Mesendoderm (in vitro differentiated cells): ENCODE data around the gene LTO1.

Source experiments
- DNase-seq: peaks from one replicate; pipeline ENCODE4 v3.0.0; 2013
- H2AK5ac ChIP-seq: 2 replicates; pipeline ENCODE4 v1.6.1; 2013; ENCODE audit warnings: low read length, inconsistent platforms
- H2BK120ac ChIP-seq: 2 replicates; pipeline ENCODE4 v1.6.1; 2013; ENCODE audit warnings: low read depth, mild to moderate bottlenecking, low read length, moderate library complexity, mixed read lengths
- H2BK15ac ChIP-seq: replicated peaks from 2 replicates; pipeline ENCODE4 v1.6.1; 2013; ENCODE audit warnings: low read depth, mild to moderate bottlenecking, moderate library complexity
- H2BK5ac ChIP-seq: 2 replicates; pipeline ENCODE4 v1.6.1; 2013; ENCODE audit warnings: low read length, inconsistent platforms
- H3K18ac ChIP-seq: 2 replicates; pipeline ENCODE4 v1.6.1; 2013; ENCODE audit warnings: mild to moderate bottlenecking, low read length, mixed read lengths
- H3K23ac ChIP-seq: one replicate; pipeline ENCODE4 v1.6.1; 2013; ENCODE audit warnings: low read length
- H3K27ac ChIP-seq: 2 replicates; pipeline ENCODE4 v1.5.1; 2013; ENCODE audit warnings: low read depth, mild to moderate bottlenecking, inconsistent platforms, low read length, moderate library complexity
- H3K27me3 ChIP-seq: 2 replicates; pipeline ENCODE4 v1.6.1; 2013; ENCODE audit warnings: low read length, control low read depth, mild to moderate bottlenecking, inconsistent platforms; ENCODE audit not compliant: insufficient read depth, poor library complexity
- H3K36me3 ChIP-seq: 2 replicates; pipeline ENCODE4 v1.6.1; 2013; ENCODE audit warnings: low read length, inconsistent platforms; ENCODE audit not compliant: control insufficient read depth, insufficient read depth
- H3K4ac ChIP-seq: one replicate; pipeline ENCODE4 v1.6.1; 2013; ENCODE audit warnings: low read depth, mild to moderate bottlenecking, low read length, moderate library complexity
- H3K4me1 ChIP-seq: 2 replicates; pipeline ENCODE4 v1.6.1; 2013; ENCODE audit warnings: low read depth, low read length, inconsistent platforms; ENCODE audit not compliant: control insufficient read depth
- H3K4me2 ChIP-seq: 2 replicates; pipeline ENCODE4 v1.6.1; 2013; ENCODE audit warnings: low read length
- H3K4me3 ChIP-seq: 2 replicates; pipeline ENCODE4 v1.5.1; 2013; ENCODE audit warnings: mild to moderate bottlenecking, low read length
- H3K56ac ChIP-seq: one replicate; pipeline ENCODE4 v1.6.1; 2013; ENCODE audit warnings: low read length
- H3K79me1 ChIP-seq: 2 replicates; pipeline ENCODE4 v1.6.1; 2013; ENCODE audit warnings: low read length, inconsistent platforms
- H3K79me2 ChIP-seq: 2 replicates; pipeline ENCODE4 v1.6.1; 2013; ENCODE audit warnings: mild to moderate bottlenecking, low read length; ENCODE audit not compliant: control insufficient read depth, insufficient read depth
- H3K9ac ChIP-seq: 2 replicates; pipeline ENCODE4 v1.6.1; 2013; ENCODE audit warnings: low read length, inconsistent platforms
- H4K5ac ChIP-seq: one replicate; pipeline ENCODE4 v1.6.1; 2013; ENCODE audit warnings: low read length
- H4K8ac ChIP-seq: one replicate; pipeline ENCODE4 v1.6.1; 2013; ENCODE audit warnings: low read depth, mild to moderate bottlenecking, control low read depth, low read length, moderate library complexity
- WGBS: extraction: QIAGEN DNeasy Blood & Tissue Kit; methylation state at CpG from one replicate; pipeline ENCODE4 v1.1.7; 2013; ENCODE audit warnings: low lambda C conversion rate, missing lambda C conversion rate; ENCODE audit not compliant: insufficient coverage; ENCODE audit errors: extremely low coverage; 5-methylcytosine and 5-hydroxymethylcytosine counted together

LTO1 gene

GRCh38 chr11:69703453-69703767, 28.3 kb upstream of the LTO1 start:
- Histone ChIP-seq H2BK15ac (no peak overlapping the region), H3K79me2 (no peaks in the 10 kb centered on the region), H3K23ac (no peak overlapping the region), H4K8ac (no peak overlapping the region), H3K79me1 (no peaks in the 10 kb centered on the region), H4K5ac (no peak overlapping the region), H2BK5ac (no peak overlapping the region), H3K27ac (no peak overlapping the region), H3K4me2 (peak overlapping the region; percentile 47), H3K4ac (no peak overlapping the region), H2AK5ac (no peak overlapping the region), H2BK120ac (no peak overlapping the region), H3K4me3 (no peak overlapping the region), H3K4me1 (no peaks in the 10 kb centered on the region), H3K27me3 (peaks cover 2% of the 10 kb centered on the region), H3K18ac (no peak overlapping the region), H3K36me3 (no peaks in the 10 kb centered on the region), H3K56ac (peak overlapping the region; percentile 64), H3K9ac (no peak overlapping the region)
- DNase-seq, result no peak
- no CpG with 5 or more reads among the region's 34 CpGs for WGBS

DNA sequence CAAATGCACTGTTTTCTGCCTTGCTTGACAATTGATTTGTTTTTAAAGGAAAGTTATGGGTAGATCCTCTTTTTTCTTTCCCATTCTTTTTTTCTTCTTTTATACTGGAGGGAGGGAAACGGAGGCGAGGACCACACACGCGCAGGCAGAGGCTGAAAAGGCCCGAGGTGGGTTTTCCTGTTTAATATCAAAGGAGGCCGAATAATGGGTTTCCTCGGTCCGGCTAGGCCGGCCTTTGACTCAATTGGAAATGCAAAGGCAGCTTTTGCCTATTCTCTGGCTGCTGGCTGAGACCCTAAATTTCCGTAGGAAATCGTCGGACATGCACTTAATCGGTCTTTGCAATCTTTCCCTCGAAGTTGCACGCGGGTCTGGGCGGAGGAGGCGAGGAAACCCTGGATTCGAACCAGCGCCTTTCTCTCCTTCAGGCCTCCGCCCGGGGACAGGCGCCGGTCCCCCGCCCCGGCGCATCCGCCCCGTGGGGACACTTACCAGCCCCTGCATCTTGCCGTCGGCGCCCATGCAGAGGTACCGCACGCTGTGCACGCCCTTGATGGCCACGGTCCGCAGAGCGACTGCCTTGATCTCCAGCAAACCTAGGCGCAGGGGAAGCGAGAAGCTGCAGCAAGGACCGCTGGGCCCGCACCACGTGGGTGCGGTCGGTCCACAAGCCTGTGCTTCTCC, 27.8 kb upstream of the LTO1 start:
- DNase-seq, result peak; percentile 56
- Histone ChIP-seq H2BK120ac (no peak overlapping the region), H3K18ac (no peak overlapping the region), H3K4ac (no peak overlapping the region), H3K27me3 (peaks cover 2% of the 10 kb centered on the region), H3K27ac (no peak overlapping the region), H3K79me2 (no peaks in the 10 kb centered on the region), H3K4me1 (no peaks in the 10 kb centered on the region), H4K8ac (no peak overlapping the region), H3K23ac (peak overlapping the region; percentile 95), H3K79me1 (no peaks in the 10 kb centered on the region), H3K4me3 (no peak overlapping the region), H3K36me3 (no peaks in the 10 kb centered on the region), H2AK5ac (no peak overlapping the region), H4K5ac (no peak overlapping the region), H3K9ac (peak overlapping the region; percentile 30), H3K4me2 (peak overlapping the region; percentile 47), H2BK5ac (no peak overlapping the region), H2BK15ac (no peak overlapping the region), H3K56ac (peak overlapping the region; percentile 64)
- WGBS, result no CpG with 5 or more reads among the region's 45 CpGs

- Histone ChIP-seq H3K27ac (no peak overlapping the region), H2AK5ac (no peak overlapping the region), H3K23ac (peak overlapping the region; percentile 17), H3K18ac (peak overlapping the region; percentile 82), H3K4me1 (no peaks in the 10 kb centered on the region), H4K5ac (no peak overlapping the region), H3K27me3 (peaks cover 2% of the 10 kb centered on the region), H3K4ac (peak overlapping the region; percentile 2), H3K79me1 (no peaks in the 10 kb centered on the region), H2BK120ac (peak overlapping the region; percentile 29), H2BK15ac (no peak overlapping the region), H3K56ac (peak overlapping the region; percentile 79), H3K9ac (peak overlapping the region; percentile 56), H3K79me2 (no peaks in the 10 kb centered on the region), H2BK5ac (no peak overlapping the region), H3K4me3 (no peak overlapping the region), H4K8ac (no peak overlapping the region), H3K4me2 (peak overlapping the region; percentile 58), H3K36me3 (no peaks in the 10 kb centered on the region)
- no CpG with 5 or more reads among the region's 35 CpGs for WGBS
- peak; percentile 67 for DNase-seq
These were observed 27.1 kb upstream of the LTO1 start for GRCh38 chr11:69702239-69702691.

DNA sequence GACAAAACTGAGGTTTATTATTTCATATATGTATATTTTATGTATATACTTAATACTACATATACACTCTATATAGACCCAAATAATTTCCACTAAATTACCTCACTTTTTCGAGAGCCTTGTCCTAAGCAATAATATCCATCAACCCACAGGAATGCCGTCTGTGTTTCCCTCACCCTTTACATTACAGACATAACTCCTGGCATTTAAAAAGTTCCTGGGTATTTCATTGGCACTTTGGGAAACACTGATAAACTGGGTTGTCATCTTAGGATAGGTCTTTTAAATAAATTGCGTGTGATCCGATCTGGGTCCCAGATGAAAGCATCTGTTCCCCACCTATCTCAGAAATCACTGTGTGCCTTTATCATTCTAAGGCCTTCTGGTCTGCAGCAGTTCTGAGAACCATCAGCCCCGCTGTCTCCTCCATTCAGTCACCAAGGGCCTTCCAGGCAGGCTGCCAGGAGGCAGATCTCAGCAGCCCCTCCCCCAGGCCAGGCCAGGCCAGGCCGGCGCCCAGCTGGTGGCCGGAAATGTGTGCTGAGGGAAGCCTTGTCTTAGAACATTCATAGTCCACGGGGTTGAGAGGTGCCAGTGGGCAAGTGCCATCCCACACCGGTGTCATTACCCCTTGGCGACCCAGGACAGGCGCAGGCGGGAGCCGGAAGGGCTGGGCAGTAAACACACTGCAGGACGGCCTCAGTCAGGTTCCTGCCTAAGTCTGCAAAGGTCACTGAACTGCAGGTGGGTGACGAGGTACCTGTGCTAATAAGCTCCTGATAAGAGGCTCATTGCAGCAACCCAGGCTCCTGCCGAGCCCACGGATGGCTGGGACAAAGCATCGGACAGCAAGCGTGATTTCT, 25.4 kb upstream of the LTO1 start:
- H3K4me1 ChIP-seq, result no peaks in the 10 kb centered on the region
- no peak overlapping the region for H2BK15ac ChIP-seq
- H3K4ac ChIP-seq, result no peak overlapping the region
- H3K79me1 ChIP-seq, result no peaks in the 10 kb centered on the region
- peak overlapping the region; percentile 68 for H3K56ac ChIP-seq
- H3K18ac ChIP-seq, result no peak overlapping the region
- no peak overlapping the region for H3K23ac ChIP-seq
- H4K5ac ChIP-seq, result no peak overlapping the region
- peak overlapping the region; percentile 35 for H3K4me2 ChIP-seq
- no peak overlapping the region for H3K9ac ChIP-seq
- no peak overlapping the region for H2AK5ac ChIP-seq
- no peak overlapping the region for H3K4me3 ChIP-seq
- no peaks in the 10 kb centered on the region for H3K79me2 ChIP-seq
- no peak overlapping the region for H2BK5ac ChIP-seq
- no CpG with 5 or more reads among the region's 20 CpGs for WGBS
- no peak overlapping the region for H4K8ac ChIP-seq
- H3K27ac ChIP-seq, result no peak overlapping the region
- DNase-seq, result peak; percentile 91
- peaks cover 2% of the 10 kb centered on the region for H3K27me3 ChIP-seq
- H2BK120ac ChIP-seq, result no peak overlapping the region
- no peaks in the 10 kb centered on the region for H3K36me3 ChIP-seq

DNA sequence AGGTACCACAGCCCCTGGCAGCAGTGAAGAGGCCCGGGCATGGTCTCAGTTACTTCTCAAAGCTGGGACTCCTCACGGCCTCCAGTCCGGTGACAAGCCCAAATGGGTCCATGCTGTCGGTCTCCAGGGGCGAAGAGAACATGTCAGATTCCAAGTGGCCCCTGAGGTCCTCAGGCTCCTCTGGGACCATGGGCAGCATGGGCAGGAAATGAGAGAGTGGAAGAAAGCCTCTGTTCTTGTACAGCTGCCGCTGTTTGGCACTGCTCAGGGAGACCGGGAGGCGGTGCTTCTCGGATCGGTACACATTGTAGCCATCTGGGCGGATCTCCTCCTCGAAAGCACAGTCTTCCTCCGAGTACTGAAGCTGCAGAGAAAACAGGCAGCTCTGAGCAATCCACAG, 24.1 kb upstream of the LTO1 start:
- H2BK120ac ChIP-seq, result no peak overlapping the region
- no peak overlapping the region for H3K27ac ChIP-seq
- no peak overlapping the region for H2BK15ac ChIP-seq
- no peak overlapping the region for H3K4me3 ChIP-seq
- H3K4me1 ChIP-seq, result no peaks in the 10 kb centered on the region
- H4K8ac ChIP-seq, result no peak overlapping the region
- H3K4me2 ChIP-seq, result no peak overlapping the region
- WGBS, result no CpG with 5 or more reads among the region's 13 CpGs
- no peak overlapping the region for H2BK5ac ChIP-seq
- no peak overlapping the region for H3K18ac ChIP-seq
- H2AK5ac ChIP-seq, result no peak overlapping the region
- no peak for DNase-seq
- H3K56ac ChIP-seq, result peak overlapping the region; percentile 27
- H3K27me3 ChIP-seq, result no peaks in the 10 kb centered on the region
- H4K5ac ChIP-seq, result no peak overlapping the region
- no peak overlapping the region for H3K9ac ChIP-seq
- no peak overlapping the region for H3K4ac ChIP-seq
- no peaks in the 10 kb centered on the region for H3K79me1 ChIP-seq
- H3K79me2 ChIP-seq, result no peaks in the 10 kb centered on the region
- H3K23ac ChIP-seq, result no peak overlapping the region
- no peaks in the 10 kb centered on the region for H3K36me3 ChIP-seq
